NCI-H2029 treated with DMSO at 0.1 percent for 48 hours (cell line): ENCODE results near the gene KIAA0232.
"Not testable (repeated sequence)": the region's sequence is repeated elsewhere in the genome, so short reads cannot be mapped to it uniquely, and the experiment has no call there.

Source experiments
- DNase-seq: peaks from one replicate; lab custom pipeline; 2025; lab: John Stamatoyannopoulos, UW

Gene KIAA0232

DNA sequence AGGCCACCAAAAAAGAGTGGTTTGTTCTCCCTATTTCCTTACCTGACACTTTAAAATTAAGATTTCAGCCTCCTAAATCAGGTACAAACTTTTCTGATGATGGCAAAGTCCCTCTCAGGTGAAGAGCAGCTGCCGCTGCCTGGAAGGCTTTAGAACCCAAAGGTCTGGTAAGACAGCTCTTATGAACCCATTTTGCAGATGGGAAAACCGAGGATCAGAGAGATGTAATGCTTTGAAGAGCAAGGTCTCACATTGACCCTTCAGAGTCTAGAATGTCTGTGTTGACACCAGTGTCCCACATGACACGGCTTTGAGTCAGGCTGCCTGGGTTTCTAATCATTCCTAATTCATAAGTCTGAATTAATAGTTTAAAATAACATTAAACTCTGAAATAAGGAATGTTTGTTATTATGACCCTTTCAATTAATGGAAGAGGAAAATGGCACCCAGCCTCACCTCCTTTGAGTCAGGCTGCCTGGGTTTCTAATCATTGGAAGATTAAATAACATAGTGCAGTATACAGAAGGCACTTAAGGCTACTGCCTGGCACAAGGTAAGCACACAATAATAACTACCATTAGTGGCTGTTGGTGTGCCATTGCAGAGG is 27.9 kb upstream of the KIAA0232 start:
- DNase-seq = no peak

DNA sequence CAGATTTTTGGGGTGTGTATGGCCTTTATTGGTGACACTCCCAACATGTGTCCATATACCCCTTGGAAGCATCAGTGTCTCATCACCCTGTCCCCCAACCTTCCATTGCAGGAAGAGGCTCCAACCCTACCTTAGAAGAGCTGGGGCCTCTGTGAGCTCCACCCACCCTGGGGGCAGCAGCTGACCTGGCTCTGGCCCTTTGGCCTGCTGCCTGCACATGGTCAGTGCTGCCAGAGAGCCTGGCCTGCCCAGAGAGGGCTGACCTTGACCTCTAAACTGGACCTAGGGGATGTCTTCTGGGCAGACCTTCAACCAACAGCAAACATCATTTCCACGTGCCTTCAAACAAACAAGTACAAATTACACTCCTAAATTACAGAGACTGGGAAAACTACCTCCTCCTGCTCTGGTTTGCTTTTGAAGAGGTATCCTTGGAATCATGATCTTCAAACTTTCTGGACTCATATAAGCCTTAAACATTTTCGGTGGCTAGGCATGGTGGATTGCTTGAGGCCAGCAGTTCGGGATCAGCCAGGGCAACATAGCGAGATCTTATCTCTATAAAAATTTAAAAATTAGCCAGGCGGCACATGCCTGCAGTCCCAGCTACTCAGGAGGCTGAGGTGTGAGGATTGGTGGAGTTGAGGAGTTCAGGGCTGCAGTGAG is 27.3 kb upstream of the KIAA0232 start:
- DNase-seq = no peak

DNA sequence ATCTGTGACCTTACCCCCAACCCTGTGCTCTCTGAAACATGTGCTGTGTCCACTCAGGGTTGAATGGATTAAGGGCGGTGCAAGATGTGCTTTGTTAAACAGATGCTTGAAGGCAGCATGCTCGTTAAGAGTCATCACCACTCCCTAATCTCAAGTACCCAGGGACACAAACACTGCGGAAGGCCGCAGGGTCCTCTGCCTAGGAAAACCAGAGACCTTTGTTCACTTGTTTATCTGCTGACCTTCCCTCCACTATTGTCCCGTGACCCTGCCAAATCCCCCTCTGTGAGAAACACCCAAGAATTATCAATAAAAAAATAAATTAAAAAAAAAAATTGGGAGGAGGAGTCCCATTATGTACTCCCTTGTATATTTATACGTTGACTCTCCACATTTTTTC is 26.2 kb upstream of the KIAA0232 start:
- DNase-seq = not testable (repeated sequence)

DNA sequence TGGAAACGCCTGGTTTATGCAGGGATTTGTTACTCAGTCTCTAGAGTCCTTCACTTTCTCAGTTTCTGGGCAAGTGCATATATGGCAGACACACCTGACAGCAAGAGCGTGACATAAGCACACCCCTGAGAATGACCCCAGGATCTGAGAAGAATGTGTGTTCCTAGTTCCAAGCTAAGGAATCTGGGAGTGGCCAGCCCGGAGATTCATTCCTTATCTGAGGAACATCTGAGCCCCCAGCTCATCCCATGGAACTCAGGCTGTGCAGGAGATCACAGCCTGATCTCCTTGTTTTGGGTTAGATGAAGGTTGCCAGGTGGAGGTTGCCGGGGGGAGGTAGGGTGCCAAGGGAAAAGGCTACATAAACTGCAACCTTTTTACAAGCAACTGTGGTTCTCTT is 23.8 kb upstream of the KIAA0232 start:
- DNase-seq = no peak

DNA sequence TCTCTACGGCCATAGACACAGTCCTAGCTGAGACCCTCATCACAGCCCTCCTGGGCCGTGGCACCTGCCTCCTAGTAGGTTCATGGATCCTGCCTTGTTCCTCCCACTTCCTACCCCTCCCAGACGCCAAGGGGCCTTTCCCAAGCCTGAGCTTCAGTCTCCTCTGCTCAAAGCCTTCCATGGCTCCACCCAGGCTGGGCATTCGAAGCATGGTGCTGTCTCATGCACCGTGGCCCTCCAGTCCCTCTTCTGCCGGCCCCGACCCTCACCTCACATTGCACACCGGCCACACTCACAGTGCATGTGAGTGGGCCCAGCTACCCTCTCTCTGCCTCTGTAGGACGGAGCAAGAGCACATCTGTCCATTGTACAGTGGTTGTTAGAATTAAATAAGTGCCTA is 21.7 kb upstream of the KIAA0232 start:
- no peak for DNase-seq

DNA sequence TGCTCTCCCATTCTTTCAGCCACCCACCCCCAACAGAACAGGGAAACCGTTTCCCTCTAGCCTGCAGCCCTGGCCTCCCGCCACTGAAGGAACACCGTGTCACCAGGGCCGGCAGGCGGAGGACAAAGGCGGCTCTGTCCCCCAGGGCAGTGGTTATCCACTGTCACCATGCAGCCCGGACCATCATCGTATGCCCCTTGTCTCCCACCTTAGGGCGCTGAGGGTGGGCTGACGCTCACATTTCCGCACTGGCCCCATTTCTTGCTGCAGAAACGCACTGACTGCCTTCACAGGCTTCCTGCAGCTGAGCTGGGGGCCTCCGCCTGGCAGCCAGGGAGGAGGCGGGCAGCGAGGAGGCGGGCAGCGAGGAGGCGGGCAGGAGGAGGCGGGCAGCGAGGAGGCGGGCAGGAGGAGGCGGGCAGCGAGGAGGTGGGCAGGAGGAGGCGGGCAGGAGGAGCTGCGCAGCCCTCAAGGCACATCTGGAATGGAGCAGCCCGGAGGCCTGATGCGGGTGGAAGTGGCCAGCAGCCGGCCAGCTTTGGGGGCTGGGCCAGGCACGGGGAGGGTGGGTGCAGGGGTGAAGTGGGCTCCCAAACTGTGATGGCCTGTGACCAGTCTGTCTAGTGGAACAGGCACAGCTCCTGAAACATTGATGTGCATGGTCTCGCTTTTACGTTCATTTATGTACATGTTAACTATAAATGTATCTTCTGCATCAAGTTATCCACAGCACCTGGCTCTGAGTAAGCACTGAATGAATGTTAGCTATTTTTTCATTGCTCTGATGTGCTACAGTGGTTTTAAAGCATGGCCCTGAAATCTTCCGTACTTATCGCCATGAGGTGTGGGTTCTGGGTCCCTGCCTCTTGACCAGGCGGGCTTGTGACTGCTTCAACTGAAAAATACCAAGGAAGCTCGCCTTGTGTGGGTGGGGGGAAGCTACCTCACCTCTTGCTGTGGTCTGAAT is 20.6 kb upstream of the KIAA0232 start:
- no peak for DNase-seq

DNA sequence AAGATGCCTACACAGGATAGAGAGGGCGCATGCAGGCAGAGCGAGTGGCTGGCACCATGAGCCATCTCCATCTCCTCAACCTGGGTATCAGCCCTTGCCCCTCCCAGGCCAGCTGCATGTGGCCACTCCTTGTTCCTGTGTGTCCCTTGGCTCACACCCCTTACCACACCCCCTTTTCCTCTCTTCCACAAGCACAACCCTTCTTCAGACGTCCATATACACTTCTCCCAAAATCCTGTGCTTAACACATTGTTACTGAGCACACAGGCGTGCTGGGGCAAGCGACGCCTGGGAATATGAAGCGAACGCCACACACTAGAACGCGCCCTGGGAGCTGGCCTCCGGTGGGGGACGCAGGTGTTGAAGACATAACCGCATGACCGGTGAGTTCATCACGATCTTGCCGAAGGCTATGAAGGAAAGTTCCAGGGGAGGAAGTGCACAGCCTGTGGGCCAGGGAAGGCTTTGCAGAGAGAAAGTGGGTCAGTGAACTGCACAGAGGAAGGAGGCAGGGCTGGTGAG is 19.1 kb upstream of the KIAA0232 start:
- no peak for DNase-seq

DNA sequence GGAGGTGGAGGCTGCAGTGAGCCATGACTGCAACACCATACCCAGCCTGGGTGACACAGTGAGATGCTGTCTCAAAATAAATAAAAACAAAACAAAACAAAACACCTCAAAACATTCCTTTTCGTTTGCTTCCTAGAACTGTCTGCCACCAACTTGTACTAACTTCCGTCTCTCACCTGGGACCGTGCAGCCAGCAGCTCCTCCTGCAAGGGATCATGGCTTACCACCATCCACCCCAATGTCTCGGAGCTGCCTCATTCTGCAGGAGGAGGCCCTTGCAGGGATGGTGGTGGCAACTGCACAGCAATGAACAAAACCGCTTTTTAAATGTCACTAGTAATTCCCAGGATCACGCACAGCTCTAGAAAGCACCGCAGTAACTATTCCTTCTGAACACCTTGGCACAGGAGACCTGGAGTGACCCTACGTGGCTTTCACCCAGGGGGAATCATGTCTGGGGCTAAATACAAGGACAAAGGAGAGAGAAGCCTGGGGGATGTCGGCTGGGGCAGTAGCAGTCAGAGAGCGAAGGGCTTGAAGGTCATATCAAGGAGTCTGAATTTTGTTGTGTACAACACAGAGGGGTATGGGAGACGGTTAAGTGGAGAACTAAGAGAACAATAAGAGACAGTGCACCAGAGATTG is 17.4 kb upstream of the KIAA0232 start:
- no peak for DNase-seq

DNA sequence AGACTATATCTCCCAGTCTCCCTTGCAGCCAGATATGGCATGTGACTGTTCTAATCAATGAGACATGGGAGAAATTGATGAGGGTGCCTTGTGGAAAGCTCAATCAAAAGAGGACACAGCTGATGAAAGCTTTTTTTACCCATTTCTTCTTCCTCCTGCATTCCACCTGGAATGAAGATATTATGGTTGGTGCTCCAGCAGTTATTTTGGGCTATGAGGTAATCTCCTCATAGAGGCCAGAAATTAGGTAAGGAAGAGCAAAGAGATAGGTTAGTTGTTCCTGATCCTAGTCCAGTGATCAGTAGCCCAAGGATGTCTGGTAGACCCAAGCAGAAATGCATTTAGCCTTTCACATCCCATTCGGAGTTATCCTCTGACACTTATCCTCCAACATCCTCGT is 16.8 kb upstream of the KIAA0232 start:
- DNase-seq = no peak

DNA sequence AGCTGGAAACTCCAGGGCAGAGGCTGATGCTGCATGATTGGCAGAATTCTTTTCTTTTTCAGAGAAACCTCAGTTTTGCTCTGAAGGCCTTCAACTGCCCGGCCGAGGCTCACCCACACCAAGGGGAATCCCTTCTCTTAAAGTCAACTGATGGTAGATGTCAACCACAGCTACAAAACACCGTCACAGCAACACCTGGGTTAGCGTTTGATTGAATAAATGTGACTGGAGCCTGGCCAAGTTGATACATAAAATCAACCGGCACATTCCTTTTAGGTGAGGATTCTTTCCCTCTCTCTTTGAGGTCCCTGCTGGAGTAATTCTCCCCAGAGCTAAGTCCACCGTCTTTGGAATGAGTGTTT is 15.2 kb upstream of the KIAA0232 start:
- DNase-seq = no peak

DNA sequence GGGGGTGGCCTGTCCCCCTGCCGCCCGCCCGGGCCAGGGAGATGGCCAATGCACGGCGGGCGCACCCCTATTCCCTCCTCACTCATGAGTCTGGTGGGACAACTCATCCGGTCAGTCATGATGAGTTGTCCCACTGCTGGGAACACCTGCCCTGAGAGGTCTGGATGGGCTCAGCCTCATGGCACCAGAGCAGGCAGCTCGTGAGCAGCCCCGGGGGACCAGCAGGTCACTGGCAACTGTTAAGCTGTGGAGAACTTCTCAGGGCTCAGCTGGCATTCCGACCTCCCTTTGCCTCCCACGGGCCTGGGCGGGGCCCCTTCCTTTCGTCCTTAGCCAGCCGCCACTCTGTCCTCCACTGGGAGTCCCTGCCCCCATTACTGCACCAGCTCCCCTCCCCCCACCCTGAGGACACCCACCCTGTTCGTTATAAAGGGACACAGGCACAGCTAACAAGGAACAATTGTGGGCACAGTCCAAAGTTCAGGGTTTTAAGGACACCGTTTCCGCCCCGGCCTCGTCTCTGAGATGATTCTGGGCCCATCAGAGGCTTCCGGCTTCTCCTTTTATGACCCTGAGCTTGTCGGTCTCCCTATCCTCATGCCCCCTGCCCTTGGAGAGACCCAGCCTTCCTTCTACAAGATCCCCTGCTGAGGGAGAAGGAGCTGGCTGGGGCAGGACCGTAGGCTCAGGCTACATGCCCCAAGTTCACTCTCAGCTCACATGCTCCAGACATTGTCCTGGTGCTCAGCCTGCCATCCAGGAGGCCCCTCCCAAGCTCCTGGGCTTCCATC is 14.6 kb upstream of the KIAA0232 start:
- no peak for DNase-seq

DNA sequence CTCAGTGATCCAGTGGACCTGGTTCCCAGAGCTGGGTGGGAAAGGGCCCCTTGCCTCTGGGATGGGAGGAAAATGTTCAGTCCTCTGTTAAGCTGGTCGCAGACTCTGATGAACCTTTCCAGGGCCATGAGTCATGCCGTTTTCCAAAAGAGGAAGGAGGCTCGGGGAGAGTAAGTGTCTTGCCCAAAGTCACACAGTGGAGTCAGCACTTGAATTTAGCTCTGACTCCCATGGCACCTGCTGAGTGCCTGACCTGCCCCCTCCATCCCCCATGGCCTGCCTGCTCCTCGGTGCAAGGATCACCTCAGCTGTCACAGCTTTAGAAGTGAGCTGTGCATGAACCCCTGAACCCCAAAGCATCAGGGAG is 14.0 kb upstream of the KIAA0232 start:
- no peak for DNase-seq

DNA sequence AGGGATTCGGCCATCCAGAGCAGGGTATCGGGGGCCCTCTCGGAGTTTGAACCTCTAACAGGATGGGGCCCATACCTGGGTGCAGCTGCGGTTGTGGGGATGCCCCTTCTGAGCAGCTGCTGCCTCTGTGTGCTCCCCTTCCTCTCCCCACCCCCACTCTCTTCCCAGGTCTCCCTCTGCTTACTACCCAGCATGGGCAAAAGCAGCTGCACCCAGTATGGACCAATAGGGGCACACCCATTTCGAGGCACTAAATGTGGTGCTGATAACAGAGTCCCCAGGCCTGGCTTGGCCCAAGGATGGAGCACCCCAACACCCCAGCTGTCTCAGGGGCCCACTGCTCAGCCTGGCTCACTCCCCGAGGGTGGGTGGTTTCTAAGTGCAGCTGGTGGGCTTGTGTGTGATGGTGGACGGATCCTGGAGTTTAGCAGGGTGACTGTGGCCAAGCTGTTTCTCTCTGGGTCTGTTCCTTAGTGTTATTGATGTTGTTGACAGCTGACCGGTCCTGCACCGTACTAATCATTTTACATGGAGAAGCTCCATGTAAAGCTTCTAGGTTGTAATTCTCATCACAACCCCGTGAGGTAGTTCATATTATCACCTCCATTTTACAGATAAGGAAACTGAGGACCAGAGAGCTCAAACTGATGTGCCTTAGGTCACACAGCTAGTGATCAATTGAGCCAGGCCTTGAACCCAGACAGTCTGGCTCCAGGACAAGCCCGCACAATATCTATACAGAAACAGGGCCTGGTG is 13.1 kb upstream of the KIAA0232 start:
- DNase-seq = no peak

DNA sequence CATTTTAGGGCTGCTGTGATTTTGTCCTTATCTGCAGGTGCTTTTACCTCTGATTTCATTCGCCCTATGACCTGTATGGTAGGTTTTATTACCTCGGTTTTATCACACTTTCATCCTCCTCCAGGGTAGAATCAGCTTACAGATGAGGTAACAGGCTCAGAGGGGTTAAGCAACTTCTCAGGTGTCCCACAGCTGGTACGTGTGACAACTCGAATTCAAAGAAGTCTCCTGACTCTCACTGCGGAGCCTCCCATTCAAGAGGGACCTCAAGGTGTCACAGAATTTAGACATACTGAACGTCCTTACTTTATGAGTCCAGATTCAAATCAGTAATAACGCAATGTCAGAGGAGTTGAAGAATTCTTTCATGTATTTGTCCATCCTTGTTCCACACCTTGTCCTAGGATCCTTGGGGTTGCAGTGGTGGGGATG is 12.5 kb upstream of the KIAA0232 start:
- DNase-seq = no peak

DNA sequence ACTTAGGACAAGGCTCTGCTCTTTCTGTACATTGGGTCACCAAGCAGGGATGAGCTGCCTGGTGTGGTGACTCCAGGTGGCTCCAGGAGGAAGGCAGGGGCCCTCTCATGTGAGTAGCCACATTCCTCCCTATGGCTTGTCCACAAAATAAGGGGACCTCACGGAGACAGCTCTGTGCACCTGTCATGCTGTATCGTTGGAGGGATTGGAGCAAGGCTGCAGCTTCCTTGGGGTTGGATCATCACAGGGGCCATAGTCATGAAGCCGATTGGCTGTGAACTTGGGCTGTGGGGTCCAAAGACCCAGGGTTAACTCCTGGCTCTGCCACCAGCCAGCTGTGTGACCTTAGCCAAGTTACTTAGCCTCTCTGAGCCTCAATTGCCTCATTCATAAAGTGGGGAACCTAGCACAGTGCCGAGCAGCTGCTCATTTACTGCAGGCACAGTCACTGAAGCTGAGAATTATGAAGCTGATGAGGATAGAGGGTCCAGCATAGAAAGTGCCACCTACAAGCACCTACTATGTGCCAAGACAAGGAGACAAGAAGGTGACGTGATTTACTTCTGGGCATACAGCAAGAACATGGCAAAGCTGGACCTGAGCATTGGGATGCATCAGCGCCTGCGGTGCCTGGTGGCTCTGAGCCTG is 11.8 kb upstream of the KIAA0232 start:
- no peak for DNase-seq

DNA sequence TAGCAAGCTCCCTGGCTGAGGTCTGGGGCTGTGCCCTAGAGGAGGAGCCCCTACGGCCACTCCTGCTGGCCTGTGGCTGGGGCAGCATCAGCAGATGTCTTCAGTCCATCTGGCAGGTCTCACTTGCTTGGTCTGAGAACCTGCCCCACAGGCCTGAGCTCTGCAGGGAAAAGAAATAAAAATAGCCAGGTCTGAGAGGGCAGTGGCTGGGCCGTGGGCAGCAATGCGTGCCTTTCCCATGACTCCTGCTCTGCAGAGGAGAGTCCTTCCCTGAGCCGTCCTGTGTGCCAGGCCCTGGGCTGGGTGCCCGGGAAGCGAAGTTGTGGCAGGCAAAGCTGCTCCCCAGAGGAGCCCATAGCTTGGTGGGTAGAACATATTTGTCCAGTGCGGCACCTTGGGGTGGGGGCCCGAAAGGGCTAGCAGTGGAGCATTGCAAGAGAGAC is 11.3 kb upstream of the KIAA0232 start:
- no peak for DNase-seq

DNA sequence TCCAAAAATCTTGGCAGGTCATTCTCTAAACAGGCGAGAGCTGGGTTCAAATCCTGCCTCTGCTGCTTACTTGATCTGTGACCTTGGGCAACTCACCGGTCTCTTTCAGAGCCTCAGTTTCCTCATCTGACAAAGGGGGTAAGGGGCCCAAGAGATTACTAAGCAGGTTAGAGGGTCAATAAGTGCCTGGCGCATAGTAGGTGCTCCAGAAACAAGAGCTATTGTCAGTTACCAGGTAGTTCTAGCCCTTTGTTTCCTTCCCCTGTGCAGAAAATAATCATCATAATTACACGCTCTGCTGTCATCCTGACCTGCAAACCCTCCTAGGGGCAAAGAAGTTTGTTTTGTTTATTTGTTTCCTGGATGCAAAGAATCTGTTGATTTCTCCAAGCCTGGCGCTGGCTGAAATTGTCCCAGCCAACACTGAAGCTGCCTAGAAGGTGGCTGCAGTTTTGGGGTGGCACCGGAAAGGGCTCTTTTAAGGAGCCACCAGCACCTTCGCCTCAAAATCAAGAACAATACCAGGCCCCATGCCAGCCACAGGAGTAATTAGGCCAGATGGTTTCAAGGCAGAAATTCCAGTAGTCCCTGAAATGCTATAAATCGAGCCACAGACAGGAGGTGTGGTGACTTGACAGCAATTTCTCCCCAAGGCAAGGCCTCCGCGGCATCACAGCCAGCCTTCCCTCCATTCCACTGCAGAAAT is 10.2 kb upstream of the KIAA0232 start:
- no peak for DNase-seq

DNA sequence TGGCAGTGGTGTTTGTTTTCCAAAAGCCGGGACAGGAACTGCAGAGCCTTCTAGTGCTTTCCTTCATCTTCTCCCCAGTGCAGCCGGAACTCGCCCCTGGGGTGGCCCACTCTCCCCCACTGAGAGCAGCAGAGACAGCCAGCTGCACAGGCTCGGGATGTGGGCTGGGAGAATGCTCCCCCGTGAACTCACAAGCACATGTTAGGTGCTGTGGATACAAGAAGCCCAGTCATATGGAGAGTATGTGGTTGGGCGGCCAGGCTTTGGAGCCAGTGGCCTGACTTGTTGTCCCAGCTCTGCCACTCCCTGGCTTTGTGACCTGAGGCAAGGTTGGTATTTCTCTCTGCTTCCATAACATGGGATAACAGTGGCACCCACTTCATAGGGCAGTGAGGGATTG is 9.4 kb upstream of the KIAA0232 start:
- no peak for DNase-seq
